IPS DF 4.7 (cell line): ENCODE results near the gene RPS23.
A peak's percentile ranks its signal among the peaks of the same experiment; 100 is the strongest.

ENCODE experiments used
- DNase-seq: peaks from one replicate; pipeline ENCODE4 v3.0.0-alpha.2; 2013; ENCODE audit warnings: low spot score; ENCODE audit errors: extremely low read depth

Gene RPS23

GRCh38 chr5:82244854-82245635, 33.1 kb downstream of the RPS23 start:
- no peak for DNase-seq

GRCh38 chr5:82244151-82244550, 34.0 kb downstream of the RPS23 start:
- DNase-seq, result no peak

GRCh38 chr5:82234885-82235284, 43.3 kb downstream of the RPS23 start:
- no peak for DNase-seq

GRCh38 chr5:82225525-82226172, 52.5 kb downstream of the RPS23 start:
- peak; percentile 53 for DNase-seq
